GM12878 (cell line): ENCODE results near the gene SERPING1.

Experiments used
- CTCF ChIP-seq, 3 experiments: IDR thresholded peaks in 2 of 3; conservative IDR thresholded peaks in 1 of 3; 2 replicates each; pipeline ENCODE4 v1.5.1; 2011; ENCODE audit warnings: low read depth in 3 of 3, low read length in 3 of 3, mild to moderate bottlenecking in 3 of 3, control low read depth in 2 of 3, moderate library complexity in 2 of 3, inconsistent platforms in 1 of 3, mixed read lengths in 1 of 3; ENCODE audit not compliant: control insufficient read depth in 2 of 3, insufficient read depth in 1 of 3; ENCODE audit errors: extremely low read depth in 1 of 3
- CUX1 ChIP-seq: IDR thresholded peaks from 2 replicates; pipeline ENCODE4 v1.6.1; 2012; ENCODE audit warnings: improper control_type of control experiment, low read depth, low read length; ENCODE audit not compliant: insufficient replicate concordance
- JUND ChIP-seq: IDR thresholded peaks from 2 replicates; pipeline ENCODE4 v1.6.1; 2012; ENCODE audit warnings: low read depth, mild to moderate bottlenecking, low read length, improper control_type of control experiment, moderate library complexity
- YY1 ChIP-seq: IDR thresholded peaks from 2 replicates; pipeline ENCODE4 v1.6.1; 2011; ENCODE audit warnings: low read depth, mild to moderate bottlenecking, low read length
- ZNF274 ChIP-seq: IDR thresholded peaks from one replicate; pipeline ENCODE4 v1.8.0; 2011; ENCODE audit not compliant: insufficient read length, insufficient read depth

GRCh38 chr11:57644748-57645688 is 47.5 kb downstream of the SERPING1 start:
- TF ChIP-seq ZNF274 (no peak), CUX1 (no peak), CTCF (IDR thresholded peaks at IDR 0.05 in 2 of 3, conservative IDR thresholded peaks at IDR 0.05 in 1 of 3; ENCODE audit: control insufficient read depth in 2 of 3, extremely low read depth in 1 of 3, insufficient read depth in 1 of 3, low read depth in 3 of 3, low read length in 3 of 3) (peak; percentile 73 to 85 (median 85)), YY1 (no peak), JUND (no peak)
